ENCODE results near the gene SLC45A2.
"Not testable (repeated sequence)": the region's sequence is repeated elsewhere in the genome, so short reads cannot be mapped to it uniquely, and the experiment has no call there.

SLC45A2 gene

GRCh38 chr5:33964132-33964700, 20.3 kb downstream of the SLC45A2 start:
- no peak for DNase-seq

GRCh38 chr5:33958176-33958575, 26.3 kb downstream of the SLC45A2 start:
- DNase-seq = no peak

GRCh38 chr5:33957577-33958150, 26.8 kb downstream of the SLC45A2 start:
- no peak for DNase-seq

GRCh38 chr5:33952175-33952574, 32.3 kb downstream of the SLC45A2 start:
- DNase-seq = not testable (repeated sequence)

- DNase-seq = no peak
Observed at GRCh38 chr5:33944543-33945132, 39.9 kb downstream of the SLC45A2 start.

- no peak for DNase-seq
Observed at GRCh38 chr5:33941090-33941489, 43.4 kb downstream of the SLC45A2 start.

- no peak for DNase-seq
Observed at GRCh38 chr5:33939556-33940262, 44.8 kb downstream of the SLC45A2 start.

GRCh38 chr5:33938881-33939280, 45.6 kb downstream of the SLC45A2 start:
- DNase-seq = no peak

- no peak for DNase-seq
Observed at GRCh38 chr5:33938507-33938796, 46.0 kb downstream of the SLC45A2 start.

- DNase-seq = no peak
Observed at GRCh38 chr5:33937707-33938506, 46.6 kb downstream of the SLC45A2 start.

GRCh38 chr5:33937017-33937706, 47.3 kb downstream of the SLC45A2 start:
- DNase-seq = no peak

- no peak for DNase-seq
Observed at GRCh38 chr5:33936381-33937016, 48.0 kb downstream of the SLC45A2 start, which contains the start of gene RXFP3. TSS of gene RXFP3 (plus strand) at chr5:33936386. CDS start at chr5:33936741, 355 bp downstream.

- peak; percentile 34 for DNase-seq
Observed at GRCh38 chr5:33936004-33936380, 48.5 kb downstream of the SLC45A2 start.

- DNase-seq = no peak
Observed at GRCh38 chr5:33934176-33934575, 50.3 kb downstream of the SLC45A2 start.

GRCh38 chr5:33933723-33934169, 50.7 kb downstream of the SLC45A2 start:
- no peak for DNase-seq

- no peak for DNase-seq
Observed at GRCh38 chr5:33931136-33931535, 53.4 kb downstream of the SLC45A2 start.

GRCh38 chr5:33929925-33930690, 54.4 kb downstream of the SLC45A2 start:
- DNase-seq = no peak

GRCh38 chr5:33928283-33928682, 56.2 kb downstream of the SLC45A2 start:
- DNase-seq = no peak

GRCh38 chr5:33927685-33928084, 56.8 kb downstream of the SLC45A2 start:
- DNase-seq = no peak

- DNase-seq = no peak
Observed at GRCh38 chr5:33925278-33925677, 59.2 kb downstream of the SLC45A2 start.

GRCh38 chr5:33921002-33921401, 63.5 kb downstream of the SLC45A2 start:
- no peak for DNase-seq
